ENCODE results near the gene HIF1AN. TPM values are rescaled to one million over a fixed set of nuclear protein-coding genes. Genes with fewer than 3 reads are reported as not detected.

HIF1AN gene
- total and polyA plus RNA-seq, 2 donors (not counting 1 experiment from before 2014, with no cell fraction given), result 7.3 to 65.6 TPM

- no peaks in the 10 kb centered on the region for H4K20me1 ChIP-seq (ENCODE audit: control insufficient read depth, insufficient read depth, low read length, poor library complexity, severe bottlenecking)
- TF ChIP-seq CTCF (IDR thresholded peaks at IDR 0.05) (no peak), EZH2 (IDR thresholded peaks at IDR 0.05; ENCODE audit: borderline replicate concordance, insufficient read depth, low read depth, low read length, poor library complexity, severe bottlenecking) (no peak)
- DNase-seq (no peak), ATAC-seq (ENCODE audit: low read depth) (no peak)
- H3K79me2 ChIP-seq (ENCODE audit: control insufficient read depth, insufficient read depth, low read length), result no peaks in the 10 kb centered on the region
- Mint-ChIP-seq H3K4me3 (no peak overlapping the region), H3K9me3 (ENCODE audit: insufficient read depth) (no peaks in the 10 kb centered on the region), H3K4me1 (no peaks in the 10 kb centered on the region), H3K27me3 (no peaks in the 10 kb centered on the region), H3K27ac (no peak overlapping the region)
- H3K27ac ChIP-seq (ENCODE audit: low read length in 2 of 2), result no peak overlapping the region
- H3K4me2 ChIP-seq (replicated peaks; ENCODE audit: low read depth, low read length, poor library complexity, severe bottlenecking), result no peak overlapping the region
- no peak overlapping the region for H3K4me3 ChIP-seq (ENCODE audit: control extremely low read depth in 1 of 5, extremely low read depth in 1 of 5, insufficient read depth in 1 of 5, low read depth in 2 of 5, low read length in 4 of 5)
- CTCF ChIA-PET, result no interaction called here
- H3K9me3 ChIP-seq (ENCODE audit: control extremely low read depth in 1 of 3, control insufficient read depth in 2 of 3, insufficient read depth in 1 of 3, low read length in 2 of 3), result no peaks in the 10 kb centered on the region
- intact Hi-C loops (cut with micrococcal nuclease), result no loop called here
- H3K27me3 ChIP-seq (replicated peaks in 1 of 4; ENCODE audit: control extremely low read depth in 1 of 4, control insufficient read depth in 3 of 4, insufficient read depth in 4 of 4, low read length in 3 of 4), result no peaks in the 10 kb centered on the region
- H3K9ac ChIP-seq (ENCODE audit: low read length), result no peak overlapping the region
- H2AFZ ChIP-seq (ENCODE audit: insufficient read depth, low read depth, low read length, poor library complexity, severe bottlenecking), result no peak overlapping the region
- POLR2A ChIA-PET, result no interaction called here
- H3K36me3 ChIP-seq (replicated peaks in 1 of 2; ENCODE audit: control extremely low read depth in 1 of 2, control insufficient read depth in 1 of 2, extremely low read depth in 1 of 2, insufficient read depth in 2 of 2, low read length in 1 of 2), result peaks cover 0 to 19% of the 10 kb centered on the region in 2 experiments
- H3K4me1 ChIP-seq (ENCODE audit: control insufficient read depth in 2 of 2, insufficient read depth in 2 of 2, low read length in 2 of 2), result no peaks in the 10 kb centered on the region
These were observed 34.3 kb upstream of the HIF1AN start for GRCh38 chr10:100501423-100501822.

- Mint-ChIP-seq H3K27ac (no peak overlapping the region), H3K4me3 (no peak overlapping the region), H3K4me1 (no peaks in the 10 kb centered on the region), H3K27me3 (no peaks in the 10 kb centered on the region), H3K9me3 (ENCODE audit: insufficient read depth) (no peaks in the 10 kb centered on the region)
- no peak for ATAC-seq (ENCODE audit: low read depth)
- intact Hi-C loops (cut with micrococcal nuclease), result no loop called here
- Histone ChIP-seq H3K4me1 (ENCODE audit: control insufficient read depth in 2 of 2, insufficient read depth in 2 of 2, low read length in 2 of 2) (no peaks in the 10 kb centered on the region), H3K27ac (ENCODE audit: low read length in 2 of 2) (no peak overlapping the region), H3K79me2 (ENCODE audit: control insufficient read depth, insufficient read depth, low read length) (no peaks in the 10 kb centered on the region), H3K4me2 (replicated peaks; ENCODE audit: low read depth, low read length, poor library complexity, severe bottlenecking) (no peak overlapping the region), H3K27me3 (replicated peaks in 1 of 4; ENCODE audit: control extremely low read depth in 1 of 4, control insufficient read depth in 3 of 4, insufficient read depth in 4 of 4, low read length in 3 of 4) (no peaks in the 10 kb centered on the region), H2AFZ (ENCODE audit: insufficient read depth, low read depth, low read length, poor library complexity, severe bottlenecking) (no peak overlapping the region), H3K9ac (ENCODE audit: low read length) (no peak overlapping the region), H3K9me3 (ENCODE audit: control extremely low read depth in 1 of 3, control insufficient read depth in 2 of 3, insufficient read depth in 1 of 3, low read length in 2 of 3) (no peaks in the 10 kb centered on the region), H4K20me1 (ENCODE audit: control insufficient read depth, insufficient read depth, low read length, poor library complexity, severe bottlenecking) (no peaks in the 10 kb centered on the region), H3K36me3 (replicated peaks in 1 of 2; ENCODE audit: control extremely low read depth in 1 of 2, control insufficient read depth in 1 of 2, extremely low read depth in 1 of 2, insufficient read depth in 2 of 2, low read length in 1 of 2) (peaks cover 0 to 8% of the 10 kb centered on the region in 2 experiments), H3K4me3 (ENCODE audit: control extremely low read depth in 1 of 5, extremely low read depth in 1 of 5, insufficient read depth in 1 of 5, low read depth in 2 of 5, low read length in 4 of 5) (no peak overlapping the region)
- no peak for DNase-seq
- CTCF ChIA-PET, result no interaction called here
- 100% methylated on average over 1 of the region's 1 CpG for WGBS (ENCODE audit: insufficient coverage)
- no peak for TF ChIP-seq CTCF (IDR thresholded peaks at IDR 0.05)
- TF ChIP-seq EZH2 (IDR thresholded peaks at IDR 0.05; ENCODE audit: borderline replicate concordance, insufficient read depth, low read depth, low read length, poor library complexity, severe bottlenecking), result no peak
- POLR2A ChIA-PET, result no interaction called here
These were observed 32.7 kb upstream of the HIF1AN start for GRCh38 chr10:100502926-100503494.

Data from B cell (primary cell).